ENCODE results near the gene SLC16A12. TPM values are rescaled to one million over a fixed set of nuclear protein-coding genes. Genes with fewer than 3 reads are reported as not detected.
"Not testable (repeated sequence)": the region's sequence is repeated elsewhere in the genome, so short reads cannot be mapped to it uniquely, and the experiment has no call there.

Gene SLC16A12
- total RNA-seq, 2 donors from 2014 or later: not detected

DNA sequence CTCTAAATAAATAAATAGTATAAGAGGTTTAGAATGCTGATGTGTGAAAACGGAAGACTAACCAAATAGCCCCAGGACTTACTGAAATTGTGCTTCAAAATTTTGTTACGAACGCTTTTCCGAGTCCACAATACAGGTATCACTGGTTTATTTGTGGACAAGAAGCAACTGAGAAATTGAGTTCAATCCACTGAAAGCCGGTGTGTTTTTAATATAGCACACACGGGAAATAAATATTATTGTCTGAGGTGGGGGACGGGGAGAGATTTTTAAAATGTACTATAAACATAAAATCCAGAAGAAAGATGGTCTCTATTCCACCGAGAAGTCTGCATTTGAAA is 598 bp downstream of the SLC16A12 start:
- no peak overlapping the region for H3K27ac Mint-ChIP-seq
- peaks cover 3 to 7% of the 10 kb centered on the region in 2 donors for H3K4me1 Mint-ChIP-seq (ENCODE audit: low read depth in 2 of 2)
- no peaks in the 10 kb centered on the region for H3K9me3 Mint-ChIP-seq
- peaks cover 34 to 65% of the 10 kb centered on the region in 2 donors for H3K27me3 Mint-ChIP-seq
- H3K36me3 Mint-ChIP-seq: no peaks in the 10 kb centered on the region
- ATAC-seq: no peak
- no peak overlapping the region for H3K4me3 Mint-ChIP-seq
- no peak for DNase-seq (ENCODE audit: low spot score)

GRCh38 chr10:89532476-89532875 is 2.9 kb downstream of the SLC16A12 start:
- Mint-ChIP-seq H3K9me3 (no peaks in the 10 kb centered on the region), H3K4me1 (ENCODE audit: low read depth in 2 of 2) (peaks cover 3 to 7% of the 10 kb centered on the region in 2 donors), H3K27ac (no peak overlapping the region), H3K27me3 (peaks cover 23 to 48% of the 10 kb centered on the region in 2 donors), H3K4me3 (no peak overlapping the region), H3K36me3 (no peaks in the 10 kb centered on the region)
- ATAC-seq: no peak
- no peak for DNase-seq (ENCODE audit: low spot score)

DNA sequence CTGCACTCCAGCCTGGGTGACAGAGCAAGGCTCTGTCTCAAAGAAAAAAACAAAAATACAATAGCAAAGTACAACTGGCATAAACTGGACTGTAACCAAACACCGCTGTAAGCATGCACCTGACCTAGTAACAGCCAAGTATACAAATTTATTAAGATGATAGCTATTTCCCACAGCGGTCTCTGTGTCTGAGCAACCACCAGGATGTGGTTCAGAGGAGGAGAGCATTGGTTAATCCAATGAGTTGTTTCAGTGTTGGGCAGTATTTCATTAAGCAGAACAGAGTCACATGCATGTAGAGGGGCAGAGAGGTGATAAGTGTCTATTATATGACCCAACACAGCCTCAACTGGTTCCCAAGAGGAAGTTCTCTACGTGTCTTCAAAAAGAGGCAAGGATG is 4.0 kb downstream of the SLC16A12 start:
- Mint-ChIP-seq H3K36me3 (no peaks in the 10 kb centered on the region), H3K27me3 (peaks cover 21 to 49% of the 10 kb centered on the region in 2 donors), H3K4me1 (ENCODE audit: low read depth in 2 of 2) (peaks cover 3 to 7% of the 10 kb centered on the region in 2 donors), H3K9me3 (no peaks in the 10 kb centered on the region), H3K4me3 (no peak overlapping the region), H3K27ac (no peak overlapping the region)
- no peak for DNase-seq (ENCODE audit: low spot score)
- ATAC-seq: peak in 1 of 2 donors; percentile 53

DNA sequence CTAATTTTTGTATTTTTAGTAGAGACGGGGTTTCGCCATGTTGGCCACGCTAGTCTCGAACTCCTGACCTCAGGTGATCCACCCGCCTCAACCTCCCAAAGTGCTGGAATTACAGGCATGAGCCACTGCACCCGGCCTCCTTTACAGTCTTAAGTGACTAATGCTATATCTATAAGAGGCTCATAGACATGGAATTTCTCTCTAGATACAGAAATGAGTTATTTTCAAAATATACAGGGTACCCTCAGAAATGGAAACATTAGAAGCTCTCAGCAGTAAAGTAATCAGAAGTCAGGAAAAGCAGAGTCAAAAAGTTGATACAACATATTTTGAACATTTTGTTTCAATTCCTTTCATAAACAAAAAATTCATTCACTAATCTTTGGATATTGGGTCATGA is 5.7 kb downstream of the SLC16A12 start:
- not testable (repeated sequence) for H3K4me1 Mint-ChIP-seq (ENCODE audit: low read depth in 2 of 2); H3K9me3 Mint-ChIP-seq; H3K36me3 Mint-ChIP-seq; H3K27ac Mint-ChIP-seq; DNase-seq (ENCODE audit: low spot score); ATAC-seq; H3K4me3 Mint-ChIP-seq
- peaks cover 15 to 50% of the 10 kb centered on the region in 2 donors for H3K27me3 Mint-ChIP-seq

DNA sequence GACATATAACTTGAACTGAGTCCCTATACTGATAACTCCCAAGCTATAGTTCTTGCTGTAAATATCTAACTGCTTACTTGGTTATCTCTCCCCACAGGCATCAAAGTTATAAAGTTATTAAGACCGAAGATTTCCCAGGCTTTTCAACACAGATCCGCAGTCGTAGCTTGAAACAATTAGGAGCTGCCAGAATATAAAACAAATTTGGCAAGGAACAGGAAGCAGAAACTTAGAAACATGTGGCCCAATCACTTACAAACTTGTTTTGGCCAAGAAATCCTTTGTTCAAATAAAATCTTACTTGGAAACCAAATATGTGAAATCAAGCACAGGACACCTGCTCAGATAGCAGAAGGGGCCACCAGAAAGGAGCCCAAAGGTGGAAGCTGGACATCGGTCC is 9.0 kb downstream of the SLC16A12 start:
- H3K27ac Mint-ChIP-seq: no peak overlapping the region
- no peaks in the 10 kb centered on the region for H3K9me3 Mint-ChIP-seq
- H3K27me3 Mint-ChIP-seq: peaks cover 8 to 18% of the 10 kb centered on the region in 2 donors
- no peak for ATAC-seq
- no peak overlapping the region for H3K4me3 Mint-ChIP-seq
- no peaks in the 10 kb centered on the region for H3K36me3 Mint-ChIP-seq
- peaks cover 0 to under 1% of the 10 kb centered on the region in 2 donors for H3K4me1 Mint-ChIP-seq (ENCODE audit: low read depth in 2 of 2)
- DNase-seq (ENCODE audit: low spot score): no peak

DNA sequence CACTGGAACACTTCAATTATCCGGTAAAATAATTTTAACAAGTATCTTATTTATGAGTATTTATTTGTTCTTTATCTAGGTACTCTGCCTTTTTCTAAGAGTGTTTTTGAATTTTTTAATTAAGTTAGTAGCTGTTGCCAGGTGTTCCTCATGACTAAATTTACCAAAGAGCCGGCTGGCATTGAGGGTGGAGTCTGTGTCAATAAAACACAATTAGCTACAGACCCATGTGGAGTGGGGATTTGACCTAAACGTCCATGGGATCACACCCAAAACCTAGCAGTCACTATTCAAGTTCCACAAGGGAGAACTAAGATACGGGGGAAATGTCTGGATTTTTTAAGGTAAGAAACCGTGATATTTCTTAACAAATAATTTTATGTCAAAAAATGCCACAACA is 9.8 kb downstream of the SLC16A12 start:
- Mint-ChIP-seq H3K4me1 (ENCODE audit: low read depth in 2 of 2) (no peaks in the 10 kb centered on the region), H3K36me3 (no peaks in the 10 kb centered on the region), H3K27ac (no peak overlapping the region), H3K4me3 (no peak overlapping the region), H3K9me3 (no peaks in the 10 kb centered on the region), H3K27me3 (peaks cover 8 to 10% of the 10 kb centered on the region in 2 donors)
- DNase-seq (ENCODE audit: low spot score): no peak
- ATAC-seq: no peak

DNA sequence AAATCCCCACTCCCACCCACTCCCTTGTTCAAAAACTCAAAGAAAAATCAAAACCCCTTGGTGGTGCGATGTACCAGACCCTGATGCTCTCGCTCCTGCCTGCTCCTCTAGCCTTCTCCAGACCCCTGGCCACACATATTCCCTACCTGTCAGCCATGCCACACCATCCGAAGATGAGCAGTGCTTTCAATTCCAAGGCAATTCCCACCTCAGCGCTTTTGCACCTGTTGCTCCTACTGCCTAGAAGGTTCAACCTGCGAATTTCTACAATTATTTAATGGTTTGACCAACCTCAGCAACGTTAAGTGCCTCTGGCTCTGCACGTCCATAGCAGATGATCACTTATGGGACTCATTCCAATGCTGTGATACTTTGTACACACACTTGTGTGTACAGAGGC is 11.1 kb downstream of the SLC16A12 start:
- no peak overlapping the region for H3K4me3 Mint-ChIP-seq
- H3K9me3 Mint-ChIP-seq: no peaks in the 10 kb centered on the region
- no peaks in the 10 kb centered on the region for H3K36me3 Mint-ChIP-seq

DNA sequence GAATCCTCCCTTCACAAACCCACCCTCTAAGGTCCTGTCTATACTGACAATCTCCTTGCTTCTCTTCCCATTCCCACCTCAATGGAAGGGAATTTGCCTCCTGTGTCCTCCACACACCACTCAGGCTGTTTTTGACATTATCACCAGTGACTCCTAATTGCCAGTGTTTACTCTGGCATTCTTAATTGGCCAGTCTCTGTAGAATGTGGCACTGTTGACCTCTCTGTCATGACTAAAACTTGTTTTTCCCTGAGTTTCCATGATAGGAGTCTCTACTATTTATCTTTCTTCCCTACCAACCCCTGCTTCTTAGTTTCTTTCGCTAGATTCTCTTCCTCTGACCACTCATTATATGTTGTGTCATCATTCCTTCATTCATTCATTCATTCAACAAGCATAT is 12.1 kb downstream of the SLC16A12 start:
- Mint-ChIP-seq H3K27me3 (peaks cover 8 to 10% of the 10 kb centered on the region in 2 donors), H3K27ac (no peak overlapping the region), H3K36me3 (no peaks in the 10 kb centered on the region), H3K9me3 (no peaks in the 10 kb centered on the region), H3K4me3 (no peak overlapping the region), H3K4me1 (ENCODE audit: low read depth in 2 of 2) (no peaks in the 10 kb centered on the region)
- no peak for DNase-seq (ENCODE audit: low spot score)
- ATAC-seq: no peak

More for the DNA sequence above, 11.1 kb downstream of the SLC16A12 start:
- DNase-seq (ENCODE audit: low spot score): no peak
- Mint-ChIP-seq H3K4me1 (ENCODE audit: low read depth in 2 of 2) (no peaks in the 10 kb centered on the region), H3K27me3 (peaks cover 8% of the 10 kb centered on the region in 2 donors), H3K27ac (no peak overlapping the region)
- no peak for ATAC-seq

DNA sequence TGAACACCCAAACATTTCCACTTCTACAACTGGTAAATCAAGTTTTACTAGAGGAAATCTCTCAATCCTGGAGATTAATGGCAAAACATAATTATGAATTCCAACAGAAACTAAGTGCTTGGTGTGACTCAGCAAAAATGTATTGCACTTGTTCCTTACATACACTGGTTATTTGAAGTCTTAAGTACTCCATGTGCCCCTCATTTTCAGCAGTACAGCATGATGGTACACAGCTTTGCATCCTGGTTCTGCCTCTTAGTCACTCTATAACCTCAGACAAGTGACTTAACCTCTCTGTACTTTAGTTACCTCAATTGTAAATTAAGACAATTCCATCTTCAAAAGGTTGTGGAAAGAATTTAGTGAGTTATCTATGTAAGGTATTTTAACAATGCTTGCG is 12.9 kb downstream of the SLC16A12 start:
- DNase-seq (ENCODE audit: low spot score) (no peak), ATAC-seq (no peak)
- H3K36me3 Mint-ChIP-seq: no peaks in the 10 kb centered on the region
- H3K4me3 Mint-ChIP-seq: no peak overlapping the region
- H3K9me3 Mint-ChIP-seq: no peaks in the 10 kb centered on the region
- peaks cover 8 to 10% of the 10 kb centered on the region in 2 donors for H3K27me3 Mint-ChIP-seq
- H3K4me1 Mint-ChIP-seq (ENCODE audit: low read depth in 2 of 2): no peaks in the 10 kb centered on the region
- H3K27ac Mint-ChIP-seq: no peak overlapping the region

DNA sequence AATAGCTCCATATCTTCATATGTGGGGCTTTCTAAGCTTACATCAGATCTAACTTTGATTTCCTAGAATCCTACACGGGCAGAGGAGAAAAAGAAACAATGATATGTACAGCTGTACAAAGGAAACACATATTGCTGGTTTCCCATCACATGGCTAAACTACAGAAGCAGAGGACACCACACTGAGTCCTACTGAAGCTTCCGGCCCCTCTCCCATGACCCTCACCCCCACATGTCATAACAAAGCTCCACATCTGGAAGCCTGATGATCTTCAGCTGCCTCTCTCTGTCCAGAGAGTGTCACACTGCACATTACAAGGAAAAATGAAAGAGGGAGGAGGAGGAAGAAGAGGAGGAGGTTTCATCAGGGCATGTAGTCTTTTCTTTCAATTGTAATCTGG is 14.0 kb downstream of the SLC16A12 start:
- Mint-ChIP-seq H3K4me3 (no peak overlapping the region), H3K4me1 (ENCODE audit: low read depth in 2 of 2) (no peaks in the 10 kb centered on the region), H3K36me3 (no peaks in the 10 kb centered on the region), H3K27ac (no peak overlapping the region), H3K9me3 (no peaks in the 10 kb centered on the region), H3K27me3 (peaks cover 5 to 10% of the 10 kb centered on the region in 2 donors)
- DNase-seq (ENCODE audit: low spot score) (no peak), ATAC-seq (no peak)

DNA sequence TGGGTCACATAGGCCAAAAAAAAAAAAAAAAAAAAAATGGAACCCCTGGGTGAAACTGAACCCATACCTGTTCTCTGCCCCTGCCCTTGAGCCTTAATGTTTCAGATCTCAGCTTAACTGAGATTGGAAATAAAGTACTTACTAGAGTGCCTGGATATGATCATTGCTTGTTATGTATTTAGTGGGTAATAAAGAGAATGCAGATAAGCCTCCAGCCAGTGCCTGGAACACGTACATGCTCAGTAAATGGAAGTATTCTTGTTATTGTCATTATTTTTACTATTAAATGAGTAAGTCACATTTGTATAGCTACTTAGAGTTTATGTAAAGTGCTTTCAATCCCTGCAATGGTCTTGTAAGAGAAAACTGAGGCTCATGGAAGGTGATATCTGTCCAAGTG is 14.7 kb downstream of the SLC16A12 start:
- no peaks in the 10 kb centered on the region for H3K9me3 Mint-ChIP-seq
- H3K4me3 Mint-ChIP-seq: no peak overlapping the region
- H3K36me3 Mint-ChIP-seq: no peaks in the 10 kb centered on the region
- ATAC-seq (no peak), DNase-seq (ENCODE audit: low spot score) (no peak)
- peaks cover 0 to 8% of the 10 kb centered on the region in 2 donors for H3K27me3 Mint-ChIP-seq
- H3K4me1 Mint-ChIP-seq (ENCODE audit: low read depth in 2 of 2): no peaks in the 10 kb centered on the region
- H3K27ac Mint-ChIP-seq: no peak overlapping the region

DNA sequence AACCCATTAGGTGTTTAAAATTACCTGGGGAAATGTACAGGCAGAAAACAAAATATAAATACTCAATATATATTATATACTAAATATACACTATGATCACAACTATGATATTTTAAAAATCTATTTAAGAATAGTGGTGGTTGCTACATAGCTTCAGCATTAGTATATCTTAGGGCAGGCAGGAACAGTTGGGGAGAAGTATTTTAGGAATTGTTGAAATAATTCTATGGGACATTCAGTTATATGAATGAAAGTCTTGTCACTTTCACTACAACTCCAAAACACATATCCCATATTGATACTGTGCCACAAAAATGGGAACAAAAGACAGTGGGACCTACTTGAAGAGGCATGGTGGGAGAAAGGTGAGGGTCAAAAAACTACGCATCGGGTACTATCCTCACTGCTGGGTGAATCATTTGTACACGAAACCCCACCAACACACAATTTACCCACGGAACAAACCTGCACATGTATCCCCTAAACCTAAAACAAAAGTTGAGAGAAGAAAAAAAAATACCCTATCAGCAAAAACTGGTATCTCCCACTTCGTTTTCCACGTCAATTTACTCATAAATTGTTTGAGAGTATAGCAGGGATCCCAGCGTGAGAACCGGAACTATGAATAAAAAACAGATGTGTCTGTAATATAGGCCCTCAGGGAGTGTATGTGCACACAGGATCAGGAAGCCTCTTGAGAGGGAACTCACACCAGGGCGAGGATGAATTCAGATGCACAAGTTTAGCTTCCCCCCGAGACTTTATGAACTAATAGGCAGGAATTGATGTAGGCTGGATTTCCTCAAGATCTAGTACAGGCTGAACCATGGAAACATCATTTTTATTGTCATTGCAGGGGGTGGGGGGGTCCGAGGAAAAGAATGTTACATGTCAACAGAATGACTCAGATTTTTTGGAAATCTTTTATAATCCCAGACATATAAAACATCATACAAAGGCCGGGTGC is 16.2 kb downstream of the SLC16A12 start:
- Mint-ChIP-seq H3K27me3 (peaks cover 0 to 6% of the 10 kb centered on the region in 2 donors), H3K27ac (no peak overlapping the region), H3K4me3 (no peak overlapping the region), H3K4me1 (ENCODE audit: low read depth in 2 of 2) (no peaks in the 10 kb centered on the region), H3K36me3 (no peaks in the 10 kb centered on the region), H3K9me3 (no peaks in the 10 kb centered on the region)
- ATAC-seq (no peak), DNase-seq (ENCODE audit: low spot score) (no peak)

- Mint-ChIP-seq H3K4me1 (ENCODE audit: low read depth in 2 of 2) (no peaks in the 10 kb centered on the region), H3K27ac (no peak overlapping the region), H3K27me3 (peaks cover 4 to 6% of the 10 kb centered on the region in 2 donors), H3K9me3 (no peaks in the 10 kb centered on the region), H3K36me3 (no peaks in the 10 kb centered on the region), H3K4me3 (no peak overlapping the region)
- DNase-seq (ENCODE audit: low spot score) (no peak), ATAC-seq (no peak)
Measured at GRCh38 chr10:89518108-89518507, 17.3 kb downstream of the SLC16A12 start.

- Mint-ChIP-seq H3K4me3 (no peak overlapping the region), H3K36me3 (no peaks in the 10 kb centered on the region), H3K27ac (no peak overlapping the region), H3K9me3 (no peaks in the 10 kb centered on the region), H3K4me1 (ENCODE audit: low read depth in 2 of 2) (no peaks in the 10 kb centered on the region), H3K27me3 (peaks cover 6 to 15% of the 10 kb centered on the region in 2 donors)
- ATAC-seq (no peak), DNase-seq (ENCODE audit: low spot score) (no peak)
Measured at GRCh38 chr10:89516149-89516832, 19.1 kb downstream of the SLC16A12 start.

Data from natural killer cell treated with Interleukin-12 subunit alpha and Interleukin-12 subunit beta and Interleukin-15 and Interleukin-18, amount 100 ng/mL, for 72 hours (primary cell).